HL-60 (cell line): ENCODE results near the gene CEBPZOS.

Source experiments
- POLR2AphosphoS5 ChIP-seq: IDR thresholded peaks from 2 replicates; pipeline ENCODE4 v1.6.1; 2012; ENCODE audit warnings: low read depth
- TF ChIP-seq, protein P1 (sequence below): IDR thresholded peaks from one replicate; pipeline ENCODE4 v1.5.1; 2011; ENCODE audit warnings: low read length, control low read depth, inconsistent platforms; ENCODE audit not compliant: insufficient read depth

DNA sequence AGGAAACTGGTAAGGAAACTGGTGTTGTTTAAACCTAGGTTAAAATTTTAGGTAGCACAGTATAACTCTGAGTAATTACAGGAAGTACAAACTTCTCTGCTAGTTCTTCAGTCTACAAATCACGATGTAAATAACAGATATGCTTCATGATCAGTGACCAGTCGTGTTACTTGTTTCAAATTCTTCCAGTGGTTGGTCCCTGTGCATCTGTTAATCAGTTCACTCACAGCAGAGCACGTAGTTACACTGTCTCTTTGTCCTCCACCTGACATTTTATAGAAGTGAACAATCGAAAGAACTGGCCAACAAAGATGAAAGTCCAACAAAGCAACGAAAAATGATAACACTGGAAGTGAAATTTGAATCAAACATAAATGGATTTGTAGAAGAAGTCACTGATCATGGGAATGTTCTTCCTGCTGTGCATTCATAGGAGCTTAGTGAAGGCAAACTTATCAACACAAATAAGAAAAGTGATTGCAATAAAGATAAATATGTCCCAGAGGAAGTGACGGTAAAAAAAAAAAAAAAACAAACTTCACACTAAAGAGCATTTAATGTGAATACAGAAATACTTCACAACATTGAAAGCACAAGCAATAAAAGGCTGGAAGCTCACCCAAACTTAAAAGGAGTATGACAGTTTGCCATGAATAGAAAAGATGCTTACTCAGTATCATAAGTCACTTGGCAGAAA lies 46.5 kb upstream of the CEBPZOS start:
- TF ChIP-seq, protein P1, sequence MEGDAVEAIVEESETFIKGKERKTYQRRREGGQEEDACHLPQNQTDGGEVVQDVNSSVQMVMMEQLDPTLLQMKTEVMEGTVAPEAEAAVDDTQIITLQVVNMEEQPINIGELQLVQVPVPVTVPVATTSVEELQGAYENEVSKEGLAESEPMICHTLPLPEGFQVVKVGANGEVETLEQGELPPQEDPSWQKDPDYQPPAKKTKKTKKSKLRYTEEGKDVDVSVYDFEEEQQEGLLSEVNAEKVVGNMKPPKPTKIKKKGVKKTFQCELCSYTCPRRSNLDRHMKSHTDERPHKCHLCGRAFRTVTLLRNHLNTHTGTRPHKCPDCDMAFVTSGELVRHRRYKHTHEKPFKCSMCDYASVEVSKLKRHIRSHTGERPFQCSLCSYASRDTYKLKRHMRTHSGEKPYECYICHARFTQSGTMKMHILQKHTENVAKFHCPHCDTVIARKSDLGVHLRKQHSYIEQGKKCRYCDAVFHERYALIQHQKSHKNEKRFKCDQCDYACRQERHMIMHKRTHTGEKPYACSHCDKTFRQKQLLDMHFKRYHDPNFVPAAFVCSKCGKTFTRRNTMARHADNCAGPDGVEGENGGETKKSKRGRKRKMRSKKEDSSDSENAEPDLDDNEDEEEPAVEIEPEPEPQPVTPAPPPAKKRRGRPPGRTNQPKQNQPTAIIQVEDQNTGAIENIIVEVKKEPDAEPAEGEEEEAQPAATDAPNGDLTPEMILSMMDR, result no peak
- TF ChIP-seq POLR2AphosphoS5, result no peak
